Fibroblast of pulmonary artery (primary cell): ENCODE data around the gene CEP350.
"Not testable (repeated sequence)": the region's sequence is repeated elsewhere in the genome, so short reads cannot be mapped to it uniquely, and the experiment has no call there.

Source experiments
- DNase-seq: peaks from one replicate; pipeline ENCODE4 v3.0.0-alpha.2; 2010; ENCODE audit warnings: low read depth
- H3K4me3 ChIP-seq: replicated peaks from 2 replicates; pipeline ENCODE4 v1.5.1; 2011; ENCODE audit warnings: low read depth, mild to moderate bottlenecking, control low read depth, low read length, moderate library complexity
- TF ChIP-seq, protein P1 (sequence below): IDR thresholded peaks from 2 replicates; pipeline ENCODE4 v1.5.1; 2011; ENCODE audit warnings: mild to moderate bottlenecking, control low read depth, low read length, inconsistent platforms; ENCODE audit errors: missing control alignments

CEP350 gene

GRCh38 chr1:180133193-180133592 is 178.6 kb downstream of the CEP350 start:
- TF ChIP-seq, protein P1, sequence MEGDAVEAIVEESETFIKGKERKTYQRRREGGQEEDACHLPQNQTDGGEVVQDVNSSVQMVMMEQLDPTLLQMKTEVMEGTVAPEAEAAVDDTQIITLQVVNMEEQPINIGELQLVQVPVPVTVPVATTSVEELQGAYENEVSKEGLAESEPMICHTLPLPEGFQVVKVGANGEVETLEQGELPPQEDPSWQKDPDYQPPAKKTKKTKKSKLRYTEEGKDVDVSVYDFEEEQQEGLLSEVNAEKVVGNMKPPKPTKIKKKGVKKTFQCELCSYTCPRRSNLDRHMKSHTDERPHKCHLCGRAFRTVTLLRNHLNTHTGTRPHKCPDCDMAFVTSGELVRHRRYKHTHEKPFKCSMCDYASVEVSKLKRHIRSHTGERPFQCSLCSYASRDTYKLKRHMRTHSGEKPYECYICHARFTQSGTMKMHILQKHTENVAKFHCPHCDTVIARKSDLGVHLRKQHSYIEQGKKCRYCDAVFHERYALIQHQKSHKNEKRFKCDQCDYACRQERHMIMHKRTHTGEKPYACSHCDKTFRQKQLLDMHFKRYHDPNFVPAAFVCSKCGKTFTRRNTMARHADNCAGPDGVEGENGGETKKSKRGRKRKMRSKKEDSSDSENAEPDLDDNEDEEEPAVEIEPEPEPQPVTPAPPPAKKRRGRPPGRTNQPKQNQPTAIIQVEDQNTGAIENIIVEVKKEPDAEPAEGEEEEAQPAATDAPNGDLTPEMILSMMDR = no peak
- DNase-seq = no peak
- no peak overlapping the region for H3K4me3 ChIP-seq

GRCh38 chr1:180133688-180134087 is 179.1 kb downstream of the CEP350 start:
- H3K4me3 ChIP-seq, DNase-seq: not testable (repeated sequence)

- DNase-seq = no peak
- H3K4me3 ChIP-seq = no peak overlapping the region
- TF ChIP-seq, protein P1 = no peak
Observed at GRCh38 chr1:180135535-180135934, 180.9 kb downstream of the CEP350 start.

DNA sequence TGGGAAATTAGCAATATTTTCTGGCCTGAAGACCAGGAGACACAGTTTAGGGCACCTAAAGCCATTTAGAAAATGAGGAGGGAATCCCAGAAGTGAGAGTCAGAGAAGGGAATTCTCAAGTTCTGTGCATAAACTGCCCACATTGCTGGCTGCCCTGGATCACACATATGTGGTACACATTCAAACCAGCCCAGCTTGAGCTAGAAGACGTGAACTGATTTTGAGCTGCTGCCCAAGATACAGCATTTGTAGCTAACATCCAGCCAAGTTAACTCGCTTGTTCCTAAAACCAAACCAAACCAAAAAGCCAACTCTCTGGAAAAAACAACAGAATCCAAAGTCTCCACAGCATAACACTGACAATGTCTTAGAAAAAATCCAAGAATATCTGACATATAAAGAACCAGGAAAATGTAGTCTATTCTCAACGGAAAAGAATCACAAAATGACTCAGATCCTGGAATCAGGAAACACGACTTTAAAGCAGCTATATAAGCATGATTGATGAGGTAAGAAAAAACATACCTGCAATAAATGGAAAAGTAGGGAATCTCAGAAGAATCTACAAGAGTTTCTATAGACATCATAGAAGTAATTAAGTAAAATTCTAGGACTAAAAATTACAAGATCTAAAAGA is 181.8 kb downstream of the CEP350 start:
- DNase-seq = no peak
- TF ChIP-seq, protein P1 = no peak
- H3K4me3 ChIP-seq = no peak overlapping the region

GRCh38 chr1:180136968-180137356 is 182.4 kb downstream of the CEP350 start:
- no peak overlapping the region for H3K4me3 ChIP-seq
- no peak for DNase-seq
- TF ChIP-seq, protein P1 = no peak

- no peak overlapping the region for H3K4me3 ChIP-seq
- TF ChIP-seq, protein P1 = no peak
- no peak for DNase-seq
Observed at GRCh38 chr1:180137776-180138175, 183.2 kb downstream of the CEP350 start.

DNA sequence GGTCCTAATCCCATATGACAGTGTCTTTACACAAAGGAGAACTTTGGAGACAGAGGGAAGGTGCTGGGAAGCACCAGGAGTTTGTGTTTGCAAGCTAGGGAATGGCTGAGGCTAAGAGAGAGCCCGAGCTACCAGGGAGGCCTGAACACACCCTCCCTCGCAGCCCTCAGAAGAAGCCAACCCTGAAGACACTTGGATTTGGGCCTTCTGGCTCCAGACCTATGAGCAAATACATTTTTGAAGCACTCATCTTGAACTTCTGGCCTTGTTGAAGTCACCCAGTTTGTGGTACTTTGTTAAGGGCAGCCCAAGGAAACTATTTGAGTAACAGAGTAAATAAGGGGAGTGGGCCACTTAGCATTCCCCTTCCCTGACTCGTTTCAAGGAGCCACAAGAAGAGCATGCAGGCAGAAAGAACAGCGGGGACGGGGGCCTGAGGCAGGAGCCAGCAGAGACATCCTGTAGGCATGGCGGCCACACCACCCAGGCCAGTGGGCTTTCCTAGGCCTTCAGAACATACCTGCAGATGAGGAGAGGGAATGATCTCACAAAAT is 186.8 kb downstream of the CEP350 start:
- DNase-seq = no peak
- TF ChIP-seq, protein P1 = no peak
- no peak overlapping the region for H3K4me3 ChIP-seq
